ENCODE measurements around the gene DNAJC18.
"Not testable (repeated sequence)": the region's sequence is repeated elsewhere in the genome, so short reads cannot be mapped to it uniquely, and the experiment has no call there.

Gene DNAJC18

GRCh38 chr5:139439013-139439903, at the start of gene DNAJC18:
TSS of gene DNAJC18 (minus strand) at chr5:139439525. CDS start at chr5:139439445, 80 bp downstream.
- peak; percentile 97 for DNase-seq

- DNase-seq = no peak
Measured at GRCh38 chr5:139488260-139488659, 48.9 kb upstream of the DNAJC18 start.

GRCh38 chr5:139486201-139486600, 46.9 kb upstream of the DNAJC18 start:
- no peak for DNase-seq

GRCh38 chr5:139482890-139483208, 43.5 kb upstream of the DNAJC18 start:
- DNase-seq = not testable (repeated sequence)

- peak; percentile 84 for DNase-seq
Measured at GRCh38 chr5:139482050-139482889, 42.9 kb upstream of the DNAJC18 start, which contains the start of gene STING1. TSS of gene STING1 (minus strand) at chr5:139482758. CDS start at chr5:139481704, 1,054 bp downstream.

GRCh38 chr5:139481580-139482049, 42.3 kb upstream of the DNAJC18 start:
- DNase-seq = no peak

GRCh38 chr5:139481122-139481533, 41.8 kb upstream of the DNAJC18 start:
- peak; percentile 78 for DNase-seq

GRCh38 chr5:139479729-139480128, 40.4 kb upstream of the DNAJC18 start:
- not testable (repeated sequence) for DNase-seq

- not testable (repeated sequence) for DNase-seq
Measured at GRCh38 chr5:139478657-139479423, 39.5 kb upstream of the DNAJC18 start.

- no peak for DNase-seq
Measured at GRCh38 chr5:139475865-139476617, 36.7 kb upstream of the DNAJC18 start.

GRCh38 chr5:139474890-139475791, 35.8 kb upstream of the DNAJC18 start:
- DNase-seq = no peak

GRCh38 chr5:139473565-139473964, 34.2 kb upstream of the DNAJC18 start:
- no peak for DNase-seq

GRCh38 chr5:139473105-139473504, 33.8 kb upstream of the DNAJC18 start:
- no peak for DNase-seq

- no peak for DNase-seq
Measured at GRCh38 chr5:139472386-139473030, 33.2 kb upstream of the DNAJC18 start.

- DNase-seq = peak; percentile 79
Measured at GRCh38 chr5:139470821-139471300, 31.5 kb upstream of the DNAJC18 start, which contains the start of gene SMIM33. TSS of gene SMIM33 (plus strand) at chr5:139471004. CDS start at chr5:139471122, 118 bp downstream.

GRCh38 chr5:139468421-139468931, 29.2 kb upstream of the DNAJC18 start:
- DNase-seq = no peak

GRCh38 chr5:139462586-139463276, 23.4 kb upstream of the DNAJC18 start, which contains the start of gene ECSCR:
TSS of gene ECSCR (minus strand) at chr5:139462743. CDS start at chr5:139462670, 73 bp downstream.
- no peak for DNase-seq

GRCh38 chr5:139461698-139462097, 22.4 kb upstream of the DNAJC18 start:
- no peak for DNase-seq

GRCh38 chr5:139461176-139461575, 21.9 kb upstream of the DNAJC18 start:
- DNase-seq = no peak
